GM18505 (cell line): ENCODE measurements around the gene ADCK2.
"Not testable (repeated sequence)": the region's sequence is repeated elsewhere in the genome, so short reads cannot be mapped to it uniquely, and the experiment has no call there.

Experiments
- ATAC-seq: cut with Tn5 transposase; IDR thresholded peaks from one replicate; pipeline ENCODE4 v1.9.1; 2021; ENCODE audit not compliant: unreplicated experiment
- POLR2A ChIP-seq: IDR thresholded peaks from 4 replicates; pipeline ENCODE4 v1.6.1; 2011; ENCODE audit warnings: borderline replicate concordance; ENCODE audit not compliant: insufficient read depth, insufficient read length; ENCODE audit errors: extremely low read depth

The ADCK2 gene

DNA sequence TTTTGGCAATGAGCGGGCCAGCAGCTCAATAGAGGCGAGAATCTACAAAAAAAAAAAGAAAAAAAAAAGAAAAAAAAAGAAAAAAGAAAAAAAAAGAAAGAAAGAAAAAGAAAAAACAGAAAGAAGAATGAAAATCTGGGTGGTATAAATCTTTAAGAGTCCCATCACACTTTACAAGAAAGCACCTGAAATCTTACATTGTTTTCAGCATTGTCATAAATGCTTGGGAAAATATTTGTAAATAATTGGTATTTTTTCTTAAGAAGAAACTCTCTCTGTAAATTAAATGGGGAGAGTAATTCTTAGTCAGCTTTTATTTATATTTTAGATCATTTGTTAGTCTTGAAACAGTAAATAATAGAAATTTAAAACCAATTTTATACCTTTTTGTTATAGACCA is 62.0 kb downstream of the ADCK2 start:
- no peak for TF ChIP-seq POLR2A
- ATAC-seq: no peak

DNA sequence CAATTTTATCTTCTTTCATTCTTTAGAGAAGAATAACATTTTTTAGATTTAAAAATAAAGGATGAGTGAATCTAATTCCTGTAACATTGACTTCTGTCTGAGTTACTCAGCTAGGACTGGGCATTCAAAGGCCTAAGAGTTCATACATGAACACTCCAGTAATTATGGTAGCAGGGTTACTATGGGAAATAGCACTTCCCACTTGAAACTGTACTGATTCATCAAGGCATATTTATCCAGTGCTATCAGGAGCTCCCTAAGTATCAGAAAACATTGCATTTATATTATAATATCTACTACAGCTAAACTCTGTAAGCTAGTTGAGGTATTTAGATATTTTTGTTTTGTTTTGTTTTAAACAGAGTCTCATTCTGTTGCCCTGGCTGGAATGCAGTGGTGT is 65.5 kb downstream of the ADCK2 start:
- no peak for TF ChIP-seq POLR2A
- no peak for ATAC-seq

DNA sequence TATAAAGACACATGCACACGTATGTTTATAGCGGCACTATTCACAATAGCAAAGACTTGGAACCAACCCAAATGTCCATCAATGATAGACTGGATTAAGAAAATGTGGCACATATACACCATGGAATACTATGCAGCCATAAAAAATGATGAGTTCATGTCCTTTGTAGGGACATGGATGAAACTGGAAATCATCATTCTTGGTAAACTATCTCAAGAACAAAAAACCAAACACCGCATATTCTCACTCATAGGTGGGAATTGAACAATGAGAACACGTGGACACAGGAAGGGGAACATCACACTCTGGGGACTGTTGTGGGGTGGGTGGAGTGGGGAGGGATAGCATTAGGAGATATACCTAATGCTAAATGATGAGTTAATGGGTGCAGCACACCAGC is 70.5 kb downstream of the ADCK2 start:
- ATAC-seq: not testable (repeated sequence)

DNA sequence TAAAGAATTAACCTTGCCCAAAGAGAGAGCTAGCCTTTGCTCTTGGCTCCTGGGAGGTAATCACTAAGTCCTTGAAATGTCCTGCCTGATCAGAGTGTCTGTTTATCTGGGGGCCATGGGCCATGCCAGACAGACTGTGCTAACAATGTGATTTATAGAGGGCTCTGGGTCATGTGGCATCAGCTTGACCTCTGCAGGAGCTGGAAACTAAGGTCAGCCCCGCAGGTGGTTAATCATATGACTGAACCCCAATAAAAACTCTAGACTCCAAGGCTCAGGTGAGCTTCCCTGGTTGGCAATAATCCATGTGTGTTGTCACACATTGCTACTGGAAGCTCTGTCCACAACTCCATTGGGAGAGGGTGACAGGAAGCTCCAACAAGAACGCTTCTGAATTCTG is 71.3 kb downstream of the ADCK2 start:
- ATAC-seq: no peak
- TF ChIP-seq POLR2A: no peak
